Activated CD4-positive, CD25-positive, alpha-beta regulatory T cell treated with anti-CD3 and anti-CD28 coated beads, Interleukin-2, amount 50 U/mL, for 16 hours (primary cell): ENCODE data around the gene CD200R1L.
"Not testable (repeated sequence)": the region's sequence is repeated elsewhere in the genome, so short reads cannot be mapped to it uniquely, and the experiment has no call there.

ENCODE experiments used
- DNase-seq: peaks from one replicate; pipeline ENCODE4 v3.0.0-alpha.2; 2020; ENCODE audit warnings: low read depth, low spot score

Gene CD200R1L, protein sequence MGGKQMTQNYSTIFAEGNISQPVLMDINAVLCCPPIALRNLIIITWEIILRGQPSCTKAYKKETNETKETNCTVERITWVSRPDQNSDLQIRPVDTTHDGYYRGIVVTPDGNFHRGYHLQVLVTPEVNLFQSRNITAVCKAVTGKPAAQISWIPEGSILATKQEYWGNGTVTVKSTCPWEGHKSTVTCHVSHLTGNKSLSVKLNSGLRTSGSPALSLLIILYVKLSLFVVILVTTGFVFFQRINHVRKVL

DNA sequence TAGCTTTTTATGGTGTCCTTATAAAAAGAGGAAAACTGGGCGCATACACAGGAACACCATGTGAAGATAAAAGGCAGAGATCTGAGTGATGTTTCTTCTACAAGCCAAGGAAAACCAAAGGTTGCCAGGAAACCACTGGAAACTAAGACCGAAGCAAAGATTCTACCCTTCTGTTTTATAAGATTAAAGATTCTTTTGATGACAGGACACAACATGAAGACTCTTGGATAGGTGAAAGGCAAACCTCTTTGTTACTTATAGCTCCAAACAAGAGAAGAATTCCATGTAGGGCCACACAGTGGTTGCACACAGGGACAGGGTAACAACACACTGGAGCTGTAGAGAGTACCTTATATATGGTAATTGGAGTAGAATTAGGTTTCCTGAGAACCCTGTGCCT is at the start of gene CD200R1L:
CD200R1L (minus strand) TSS at position 101 of the 400 bp plus-strand sequence. CDS start 17,497 bp downstream, outside the sequence.
- no peak for DNase-seq

DNA sequence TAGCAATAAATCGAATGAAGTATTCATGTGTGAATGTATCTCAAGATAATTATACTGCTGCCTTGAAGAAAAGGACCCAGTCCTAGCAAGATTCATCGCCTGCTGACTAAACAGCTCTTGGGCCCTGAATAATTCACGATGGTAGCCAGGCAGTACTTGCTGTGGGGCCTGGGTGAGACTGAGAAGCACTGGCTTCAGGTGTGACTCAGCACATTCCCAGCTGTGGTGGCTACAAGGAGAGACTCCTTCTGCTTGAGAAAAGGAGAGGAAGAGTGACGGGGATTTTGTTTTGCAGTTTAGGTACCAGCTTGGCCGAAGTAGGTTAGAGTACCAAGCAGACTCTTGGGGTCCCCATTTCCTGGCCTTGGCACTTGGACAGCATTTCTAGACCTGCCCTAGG is 47.6 kb upstream of the CD200R1L start:
- no peak for DNase-seq

DNA sequence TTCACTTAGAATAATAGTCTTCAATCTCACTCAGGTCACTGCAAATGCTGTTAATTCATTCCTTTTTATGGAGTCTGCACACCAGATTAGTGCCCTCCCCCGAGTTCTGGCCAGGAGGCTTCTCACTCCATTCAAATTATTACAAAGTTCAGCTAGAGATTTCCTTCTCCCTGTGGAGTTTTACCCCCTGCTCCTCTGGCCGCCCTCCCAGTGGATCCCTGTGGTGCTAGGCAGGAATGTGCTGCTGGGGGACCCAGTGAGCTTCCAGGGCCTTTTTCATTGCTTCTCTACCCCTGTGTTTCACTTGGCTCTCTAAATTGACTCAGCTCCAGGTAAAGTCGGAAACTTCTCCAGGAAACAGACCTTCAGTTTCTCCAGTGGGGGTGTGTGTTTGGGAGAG is 42.7 kb upstream of the CD200R1L start:
- no peak for DNase-seq

DNA sequence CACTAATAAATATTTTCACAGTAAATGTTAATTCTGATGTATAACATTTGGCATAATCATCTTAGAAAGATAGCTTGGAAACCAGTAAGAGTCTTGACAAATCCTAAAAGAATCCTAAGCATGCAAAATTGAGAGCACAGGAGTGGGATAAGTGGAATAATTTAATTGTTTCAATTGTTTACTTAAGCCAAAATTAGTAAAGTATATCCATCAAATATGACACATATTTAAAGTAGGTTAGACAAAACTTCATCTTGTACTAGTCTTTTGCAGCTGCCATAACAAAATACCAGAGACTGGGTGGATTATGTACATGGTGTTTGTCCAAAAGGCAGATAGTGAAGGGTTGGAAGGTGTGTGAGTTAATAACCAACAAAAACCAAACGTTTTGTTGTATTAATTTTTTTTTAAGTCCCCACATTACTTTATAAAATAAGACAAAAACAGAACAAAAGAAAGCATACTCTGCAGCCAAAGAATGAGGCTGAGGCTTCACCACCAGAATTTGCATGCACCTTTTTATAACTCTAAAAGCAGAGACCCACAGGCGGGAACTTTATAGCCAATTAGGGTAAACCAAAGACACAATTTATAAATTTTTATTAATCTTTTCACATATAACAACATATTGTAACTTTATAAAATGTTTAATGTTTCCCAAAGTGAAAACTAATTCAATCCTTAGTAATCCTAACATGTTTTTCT is 41.9 kb upstream of the CD200R1L start:
- no peak for DNase-seq

DNA sequence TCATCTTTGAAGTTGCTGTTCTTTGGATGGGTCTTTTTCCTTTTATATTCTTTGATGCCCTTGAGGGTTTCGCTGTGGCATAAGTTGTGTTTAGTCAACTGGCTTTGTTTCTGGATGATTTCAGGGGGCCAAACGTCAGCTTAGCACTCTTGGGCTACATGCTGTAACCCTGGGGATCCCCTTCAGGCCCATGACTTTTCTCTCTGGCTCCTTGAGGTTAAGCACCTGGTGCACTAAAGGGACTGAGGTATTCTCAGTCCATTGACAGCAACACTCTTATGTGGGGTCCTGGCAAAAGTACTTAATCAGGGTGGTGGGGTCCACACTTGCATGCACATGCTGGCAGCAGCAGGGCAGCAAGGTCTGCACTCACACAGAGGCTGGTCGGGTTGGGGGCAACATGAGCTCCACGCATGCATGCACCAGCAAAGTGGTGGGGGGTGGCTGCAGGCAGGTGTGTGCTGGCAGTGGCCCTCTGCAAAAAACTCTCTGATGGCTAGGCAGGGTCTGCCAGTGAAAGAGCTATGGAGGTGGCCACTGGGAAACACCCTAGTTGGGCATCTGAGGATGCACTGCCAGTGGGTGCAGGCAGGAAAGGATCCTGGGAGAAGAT is 38.1 kb upstream of the CD200R1L start:
- no peak for DNase-seq

DNA sequence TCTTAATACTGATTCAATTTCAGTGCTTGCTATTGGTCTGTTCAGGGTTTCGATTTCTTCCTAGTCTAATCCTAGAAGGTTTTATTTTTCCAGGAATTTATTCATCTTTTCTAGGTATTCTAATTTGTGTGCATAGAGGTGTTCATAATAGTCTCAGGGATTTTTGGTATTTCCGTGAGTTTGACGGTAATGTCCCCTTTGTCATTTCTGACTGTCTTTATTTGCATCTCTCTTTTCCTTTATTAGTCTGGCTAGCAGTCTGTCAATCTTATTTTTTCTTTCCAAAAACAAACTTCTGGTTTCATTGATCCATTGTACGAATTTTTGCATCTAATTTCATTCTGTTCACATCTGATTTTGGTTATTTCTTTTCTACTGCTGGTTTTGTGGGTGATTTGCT is 35.2 kb upstream of the CD200R1L start:
- DNase-seq, result no peak

DNA sequence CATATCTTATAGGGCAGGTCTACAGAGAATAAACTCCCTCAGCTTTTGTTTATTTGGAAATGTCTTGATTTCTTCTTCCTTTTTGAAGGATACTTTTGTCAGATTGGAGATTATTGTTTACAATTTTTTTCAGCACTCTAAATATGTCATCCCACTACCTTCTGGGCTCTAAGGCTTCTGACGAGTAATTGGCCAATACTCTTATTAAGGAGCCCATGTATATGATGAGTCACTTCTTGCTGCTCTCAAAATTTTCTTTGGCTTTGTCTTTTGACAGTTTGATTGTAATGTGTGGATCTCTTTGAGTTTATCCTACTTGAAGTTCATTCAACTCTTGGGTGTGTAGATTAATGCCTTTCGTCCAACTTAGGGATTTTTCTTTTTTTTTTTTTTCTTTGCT is 28.9 kb upstream of the CD200R1L start:
- no peak for DNase-seq

DNA sequence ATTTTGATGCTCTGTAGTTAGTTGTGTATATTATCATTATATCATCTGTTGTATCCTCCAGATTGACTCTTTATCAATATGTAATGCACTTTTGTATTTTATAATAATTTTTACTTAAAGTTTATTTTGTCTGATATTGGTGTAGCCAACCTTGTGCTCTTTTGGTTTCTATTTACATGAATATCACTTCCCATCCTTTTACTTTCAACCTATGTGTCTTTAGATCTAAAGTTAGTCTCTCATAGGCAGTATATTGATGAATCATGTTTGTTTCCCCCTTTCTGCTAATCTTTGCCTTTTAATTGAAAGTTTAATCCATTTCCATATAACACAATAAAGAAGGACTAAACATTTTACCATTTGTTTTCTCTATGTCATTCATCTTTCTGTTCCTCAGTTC is 28.1 kb upstream of the CD200R1L start:
- no peak for DNase-seq

DNA sequence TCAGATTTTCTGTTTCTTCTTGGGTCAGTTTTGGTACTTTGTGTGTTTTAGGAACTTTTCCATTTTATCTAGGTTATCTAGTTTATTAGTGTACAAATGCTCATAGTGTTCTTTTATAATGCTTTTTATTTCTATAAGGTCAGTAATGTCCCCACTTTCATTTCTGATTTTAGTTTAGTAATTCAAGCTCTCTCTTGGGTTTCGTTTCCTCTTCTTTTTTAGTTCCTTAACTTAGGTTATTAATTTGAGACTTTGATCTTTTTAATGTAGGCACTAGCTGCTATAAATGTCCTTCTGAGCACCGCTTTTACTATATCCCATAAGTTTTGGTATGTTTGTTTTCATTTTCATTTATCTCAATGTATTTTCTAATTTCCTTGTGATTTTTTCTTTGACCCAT is 27.0 kb upstream of the CD200R1L start:
- no peak for DNase-seq

DNA sequence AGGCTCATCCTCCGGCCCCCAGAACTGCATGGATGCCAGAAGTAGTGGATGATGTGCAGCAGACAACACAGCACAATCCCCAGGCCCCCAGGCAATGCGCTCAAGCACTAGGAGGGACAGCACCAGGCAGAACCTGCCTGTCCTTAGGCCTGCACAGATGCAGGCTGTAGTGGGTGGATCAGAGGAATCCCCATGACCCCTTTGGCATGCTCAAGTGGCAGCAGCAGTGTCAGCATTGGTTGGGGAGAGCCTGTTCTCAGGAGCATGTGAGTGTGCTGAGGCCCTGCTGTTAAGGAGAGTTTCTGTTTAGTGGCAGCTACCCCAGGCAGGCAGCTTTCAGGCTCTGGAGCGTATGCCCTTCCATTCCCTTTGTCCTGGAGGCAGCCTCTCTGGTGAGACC is 25.1 kb upstream of the CD200R1L start:
- no peak for DNase-seq

DNA sequence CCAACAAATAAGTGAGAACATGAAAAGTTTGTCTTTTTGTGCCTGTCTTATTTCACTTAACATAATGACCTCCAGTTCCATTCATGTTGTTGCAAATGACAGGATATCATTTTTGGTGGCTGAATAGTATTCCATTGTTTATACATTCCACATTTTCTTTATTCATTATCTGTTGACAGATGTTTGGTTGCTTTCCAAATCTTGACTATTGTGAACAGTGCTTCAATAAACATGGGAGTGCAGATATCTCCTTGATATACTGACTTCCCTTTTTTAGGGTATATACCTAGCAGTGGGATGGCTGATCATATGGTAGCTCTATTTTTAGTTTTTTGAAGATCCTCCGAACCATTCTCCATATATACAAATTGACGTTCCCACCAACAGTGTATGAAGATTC is 19.1 kb upstream of the CD200R1L start:
- DNase-seq, result no peak

DNA sequence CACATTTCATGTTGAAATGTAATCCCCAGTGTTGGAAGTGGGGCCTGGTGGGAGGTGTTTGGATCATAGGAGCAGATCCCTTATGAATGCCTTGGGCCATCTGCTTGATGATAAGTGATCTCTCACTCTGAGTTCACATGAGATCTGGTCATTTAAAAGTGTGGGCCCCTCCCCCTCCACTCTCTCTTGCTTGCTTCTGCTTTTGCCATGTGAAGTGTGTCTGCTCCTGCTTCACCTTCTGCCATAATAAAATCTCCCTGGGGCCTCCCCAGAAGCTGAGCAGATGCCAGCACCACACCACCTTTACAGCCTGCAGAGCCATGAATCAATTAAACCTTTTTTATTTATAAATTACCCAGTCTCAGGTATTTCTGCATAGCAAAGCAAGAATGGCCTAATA is 14.2 kb upstream of the CD200R1L start:
- no peak for DNase-seq

DNA sequence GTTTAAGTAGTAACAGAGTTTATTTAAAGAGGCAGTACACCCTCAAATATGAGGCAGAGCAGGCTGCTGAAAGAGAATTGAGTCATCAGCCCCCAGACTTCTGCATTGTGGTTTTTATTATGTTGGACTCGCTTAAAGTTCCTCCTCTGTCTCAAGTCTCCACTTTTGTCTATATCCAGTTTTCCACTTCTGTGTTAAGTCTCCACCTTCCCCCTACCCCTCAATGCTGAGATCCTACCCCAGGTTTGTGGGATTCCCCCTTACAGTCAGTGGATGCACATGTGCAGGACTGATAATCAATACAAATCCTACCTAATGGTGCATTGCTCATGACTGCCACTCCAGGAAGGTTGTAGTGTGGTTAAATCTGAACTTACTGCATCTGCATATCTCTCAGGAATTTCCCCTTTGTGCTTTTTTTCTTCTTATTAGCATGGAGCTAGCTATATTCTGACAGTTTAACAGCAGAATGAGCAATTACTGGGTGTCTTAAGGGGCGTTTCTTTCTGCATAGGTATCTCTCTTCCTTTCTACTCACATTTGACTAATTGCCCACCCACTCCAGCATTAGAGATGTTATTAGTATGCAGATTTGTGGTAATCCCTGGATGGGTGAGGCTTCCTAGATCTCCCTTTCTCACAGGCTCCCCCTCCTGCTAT is 11.9 kb upstream of the CD200R1L start:
- DNase-seq, result no peak

DNA sequence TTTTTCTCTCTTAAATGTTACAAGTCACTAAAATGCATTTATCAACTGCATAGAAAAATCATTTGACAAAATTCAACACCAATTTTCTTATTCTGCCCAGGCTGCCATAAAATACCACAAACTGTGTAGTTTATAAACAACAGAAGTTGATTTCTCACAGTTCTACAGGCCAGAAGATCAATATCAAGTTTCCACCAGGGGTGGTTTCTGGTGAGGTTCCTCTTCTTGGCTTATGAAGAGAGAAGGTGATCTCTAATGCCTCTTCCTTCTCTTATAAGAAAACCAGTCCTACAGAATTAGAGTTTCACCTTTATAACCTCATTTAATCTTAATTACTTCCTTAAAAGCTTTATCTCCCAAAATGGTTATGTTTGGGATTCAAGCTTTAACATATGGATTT is 10.9 kb upstream of the CD200R1L start:
- DNase-seq, result no peak

DNA sequence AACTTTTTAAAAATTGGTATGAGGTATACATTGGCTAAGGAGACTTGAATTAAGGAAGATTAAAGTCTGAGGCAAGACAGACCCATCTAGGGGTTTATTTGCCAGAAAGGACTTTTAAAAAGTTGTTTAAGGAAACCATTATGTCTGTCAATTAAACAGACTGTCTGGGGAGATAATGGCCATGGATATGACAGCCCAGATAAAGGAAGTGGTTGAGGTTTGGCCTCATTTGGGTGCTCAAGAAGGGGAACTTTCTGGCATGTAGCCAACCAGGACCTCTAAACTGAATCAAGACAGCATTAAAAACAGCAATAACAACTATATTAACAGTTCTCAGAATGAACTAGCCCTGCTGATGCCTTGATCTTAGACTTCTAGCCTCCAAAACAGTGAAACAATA is 9.9 kb upstream of the CD200R1L start:
- DNase-seq, result no peak

DNA sequence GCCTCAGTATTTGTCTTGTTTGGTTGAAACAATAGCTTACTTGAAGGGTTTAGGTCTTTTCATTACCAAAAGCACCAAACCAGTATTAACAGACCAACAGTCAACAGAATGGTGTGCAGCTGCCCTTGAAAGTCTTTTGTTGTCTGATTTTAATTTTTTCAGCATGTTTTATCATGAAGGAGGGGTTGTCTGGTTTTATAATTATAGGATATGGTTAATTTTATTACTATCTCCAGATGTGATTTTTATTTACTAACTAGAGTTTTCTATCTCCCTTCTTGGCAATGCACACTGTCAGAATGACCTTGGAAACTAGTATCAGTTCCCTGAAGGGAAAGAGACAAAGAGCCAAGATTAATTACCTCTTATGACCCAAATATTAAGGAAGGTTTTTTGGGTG is 9.2 kb upstream of the CD200R1L start:
- no peak for DNase-seq

DNA sequence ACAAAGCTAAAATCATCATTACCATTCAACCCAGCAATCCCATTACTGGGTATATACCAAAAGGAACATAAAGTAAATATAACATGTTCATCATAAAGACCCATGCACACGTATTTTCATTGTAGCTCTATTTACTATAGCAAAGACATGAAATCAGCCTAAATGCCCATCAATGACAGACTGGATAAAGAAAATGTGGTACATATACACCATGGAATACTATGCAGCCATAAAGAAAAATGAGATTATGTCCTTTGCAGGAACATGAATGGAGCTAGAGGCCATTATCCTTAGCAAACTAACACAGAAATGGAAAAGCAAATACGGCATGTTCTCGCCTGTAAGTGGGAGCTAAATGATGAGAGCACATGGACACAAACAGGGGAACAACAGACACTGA is 8.4 kb upstream of the CD200R1L start:
- not testable (repeated sequence) for DNase-seq

DNA sequence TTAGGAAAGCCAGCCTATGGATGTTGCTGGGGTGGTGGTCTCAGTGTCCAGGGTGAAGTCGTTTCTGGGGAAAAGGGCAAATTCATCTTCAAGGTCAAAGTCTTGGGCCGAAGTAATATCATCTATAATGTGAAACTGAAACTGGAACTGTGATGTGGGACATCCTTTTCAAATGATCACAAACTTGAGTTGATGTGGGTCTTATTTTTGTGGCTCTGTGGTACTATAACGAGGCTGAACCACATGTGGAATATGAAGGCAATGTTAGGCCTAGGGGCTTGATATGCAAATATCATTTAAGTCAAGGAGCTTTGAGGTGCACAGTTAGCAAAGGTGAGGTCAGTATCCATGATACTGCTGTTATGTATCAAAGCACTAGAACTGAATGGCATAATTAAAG is 1.5 kb upstream of the CD200R1L start:
- no peak for DNase-seq

DNA sequence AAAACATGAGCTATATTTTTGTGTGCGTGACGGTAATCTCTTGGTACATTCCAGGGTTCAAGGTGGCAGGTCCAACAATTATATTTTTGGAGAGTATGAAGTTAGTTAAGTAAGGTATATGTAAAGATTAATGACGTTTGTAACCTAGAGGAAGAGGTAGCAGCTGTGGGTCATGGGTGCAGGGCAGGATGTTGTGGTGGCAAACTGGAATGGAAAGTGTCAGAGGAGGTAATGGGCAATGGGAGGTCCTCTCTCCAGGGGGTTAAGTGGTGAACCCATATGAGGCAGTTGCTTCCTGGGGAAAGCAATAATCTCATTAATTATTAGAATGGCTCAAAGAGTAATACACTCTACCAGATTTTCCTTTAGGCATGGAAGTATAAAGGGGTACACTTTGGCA is 1.0 kb upstream of the CD200R1L start:
- no peak for DNase-seq

DNA sequence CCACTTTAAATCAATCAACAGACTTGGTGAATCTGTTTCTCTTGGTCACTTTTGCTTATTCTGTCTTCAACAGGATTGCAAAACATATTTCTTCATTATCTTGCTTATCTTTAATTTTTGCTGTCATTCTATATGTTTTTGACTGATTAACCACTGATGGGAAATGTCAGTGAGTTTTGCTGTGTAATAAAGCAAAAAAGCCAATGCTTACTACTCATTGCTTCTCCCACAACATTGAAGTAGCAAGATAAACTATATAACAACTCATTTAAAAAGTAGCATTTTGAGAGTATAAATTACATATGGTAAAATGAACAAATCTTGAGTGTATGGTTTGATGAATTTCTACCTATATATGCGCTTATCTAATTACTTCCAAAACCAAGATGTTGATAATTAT is 892 bp downstream of the CD200R1L start:
- no peak for DNase-seq

DNA sequence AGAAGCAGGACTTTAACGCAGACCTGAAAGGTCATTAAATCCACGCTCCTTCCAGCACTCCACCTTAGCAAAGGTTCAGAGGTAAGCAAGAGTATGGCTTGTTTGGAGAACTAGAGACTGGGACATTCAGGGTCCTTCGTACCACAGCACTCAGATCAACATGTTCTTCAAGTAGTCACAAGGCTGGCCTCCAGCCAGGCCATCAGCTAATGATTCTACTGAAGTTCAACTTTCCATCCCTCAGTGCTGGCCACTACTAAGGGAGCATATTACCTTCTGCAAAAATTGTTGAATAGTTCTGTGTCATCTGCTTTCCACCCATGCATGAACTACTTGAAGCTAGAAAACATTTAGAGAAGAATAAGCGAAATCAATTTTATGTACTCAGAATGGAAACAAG is 17.6 kb downstream of the CD200R1L start:
- no peak for DNase-seq
